BE2C (cell line): ENCODE data around the gene GNG7.

Experiments
- DNase-seq: peaks from one replicate; pipeline ENCODE4 v3.0.0-alpha.2; 2020
- H3K27me3 ChIP-seq: fragments of 250-450 bp; sonication (Bioruptor Pico); 2 replicates; pipeline ENCODE4 v1.5.1; 2020; ENCODE audit warnings: mild to moderate bottlenecking
- H3K36me3 ChIP-seq: fragments of 250-450 bp; sonication (Bioruptor Pico); 2 replicates; pipeline ENCODE4 v1.5.1; 2020; ENCODE audit warnings: mild to moderate bottlenecking
- H3K4me1 ChIP-seq: fragments of 250-450 bp; sonication (Bioruptor Pico); 2 replicates; pipeline ENCODE4 v1.5.1; 2020
- H3K4me3 ChIP-seq: 2 replicates; pipeline ENCODE4 v1.5.1; 2011; ENCODE audit warnings: low read depth, low read length
- H3K9me3 ChIP-seq: fragments of 250-450 bp; sonication (Bioruptor Pico); 2 replicates; pipeline ENCODE4 v1.5.1; 2020
- CTCF ChIP-seq: IDR thresholded peaks from 2 replicates; pipeline ENCODE4 v1.5.1; 2012; ENCODE audit warnings: mild to moderate bottlenecking, low read depth, low read length

Gene GNG7

GRCh38 chr19:2484178-2484937 is 218.1 kb downstream of the GNG7 start:
- Histone ChIP-seq H3K36me3 (no peaks in the 10 kb centered on the region), H3K4me3 (no peak overlapping the region), H3K9me3 (no peaks in the 10 kb centered on the region), H3K27me3 (peaks cover 19% of the 10 kb centered on the region), H3K4me1 (no peaks in the 10 kb centered on the region)
- DNase-seq, result no peak
- TF ChIP-seq CTCF, result no peak

- Histone ChIP-seq H3K4me3 (no peak overlapping the region), H3K9me3 (no peaks in the 10 kb centered on the region), H3K36me3 (no peaks in the 10 kb centered on the region), H3K4me1 (no peaks in the 10 kb centered on the region), H3K27me3 (peaks cover 11% of the 10 kb centered on the region)
- no peak for TF ChIP-seq CTCF
- no peak for DNase-seq
Observed at GRCh38 chr19:2483484-2484151, 218.9 kb downstream of the GNG7 start.

- Histone ChIP-seq H3K4me3 (no peak overlapping the region), H3K27me3 (peaks cover 10% of the 10 kb centered on the region; the same call in 1 of the 2 replicates), H3K4me1 (no peaks in the 10 kb centered on the region), H3K36me3 (no peaks in the 10 kb centered on the region), H3K9me3 (no peaks in the 10 kb centered on the region)
- DNase-seq, result no peak
- no peak for TF ChIP-seq CTCF
Observed at GRCh38 chr19:2483084-2483483, 219.4 kb downstream of the GNG7 start.

GRCh38 chr19:2482354-2483038 is 220.0 kb downstream of the GNG7 start:
- no peak for DNase-seq
- Histone ChIP-seq H3K36me3 (no peaks in the 10 kb centered on the region), H3K4me1 (no peaks in the 10 kb centered on the region), H3K4me3 (no peak overlapping the region), H3K9me3 (no peaks in the 10 kb centered on the region), H3K27me3 (peaks cover 6% of the 10 kb centered on the region; the same call in 1 of the 2 replicates)
- no peak for TF ChIP-seq CTCF

GRCh38 chr19:2481466-2481865 is 221.0 kb downstream of the GNG7 start:
- no peaks in the 10 kb centered on the region for H3K4me1 ChIP-seq
- no peak overlapping the region for H3K4me3 ChIP-seq
- no peak for TF ChIP-seq CTCF
- H3K27me3 ChIP-seq, result peaks cover 11% of the 10 kb centered on the region
- no peak for DNase-seq
- H3K9me3 ChIP-seq, result no peaks in the 10 kb centered on the region
- H3K36me3 ChIP-seq, result no peaks in the 10 kb centered on the region
